Colonic mucosa (tissue), 4 donors: ENCODE measurements around the gene TDRD12. TPM values are rescaled to one million over a fixed set of nuclear protein-coding genes. Genes with fewer than 3 reads are reported as not detected.

ENCODE experiments used
- DNase-seq: peaks from one replicate; pipeline ENCODE4 v3.0.0-alpha.2; 2020
- H3K27ac ChIP-seq: fragments of 200-600 bp; one replicate; pipeline ENCODE4 v1.8.0; 2021
- H3K27me3 ChIP-seq: fragments of 200-600 bp; one replicate; pipeline ENCODE4 v1.8.0; 2021
- H3K36me3 ChIP-seq: fragments of 200-600 bp; one replicate; pipeline ENCODE4 v1.8.0; 2021
- H3K4me1 ChIP-seq: fragments of 200-600 bp; one replicate; pipeline ENCODE4 v1.8.0; 2021; ENCODE audit warnings: mild to moderate bottlenecking
- H3K4me3 ChIP-seq: fragments of 200-600 bp; one replicate; pipeline ENCODE4 v1.8.0; 2021
- H3K9ac ChIP-seq, 2 donors: one replicate each; pipeline ENCODE4 v1.7.0; 2013; ENCODE audit warnings: control low read depth in 2 of 2, low read depth in 2 of 2, low read length in 2 of 2
- H3K9me3 ChIP-seq: fragments of 200-600 bp; one replicate; pipeline ENCODE4 v1.8.0; 2021
- intact Hi-C: fragments of 100-400 bp; cut with DNase I; formaldehyde crosslinking; loops from one replicate; pipeline ENCODE4 v1.14.1; 2022
- total RNA-seq, 2 donors: library from RNA; stranded (reverse); fragmentation: NEBNext Ultra II Directional in 1 of 2; extraction: Animal tissue kit (Norgen Biotek cat#: 25700) in 1 of 2; gene quantifications; one replicate each; pipeline ENCODE4 v1.2.1, GENCODE V29; 2021
- TF ChIP-seq, protein P1 (sequence below): fragments of 200-600 bp; IDR thresholded peaks from one replicate; pipeline ENCODE4 v1.8.0; 2022; ENCODE audit warnings: antibody characterized with exemption, mild to moderate bottlenecking
- donor health status: healthy.
- donor health status: DM: no; HTN: no; CAD: no.
- donor health status: DM: no; HTN: no; CAD: no.

The TDRD12 gene
- total RNA-seq, 2 donors from 2014 or later = 0.37 TPM; not detected in 1

DNA sequence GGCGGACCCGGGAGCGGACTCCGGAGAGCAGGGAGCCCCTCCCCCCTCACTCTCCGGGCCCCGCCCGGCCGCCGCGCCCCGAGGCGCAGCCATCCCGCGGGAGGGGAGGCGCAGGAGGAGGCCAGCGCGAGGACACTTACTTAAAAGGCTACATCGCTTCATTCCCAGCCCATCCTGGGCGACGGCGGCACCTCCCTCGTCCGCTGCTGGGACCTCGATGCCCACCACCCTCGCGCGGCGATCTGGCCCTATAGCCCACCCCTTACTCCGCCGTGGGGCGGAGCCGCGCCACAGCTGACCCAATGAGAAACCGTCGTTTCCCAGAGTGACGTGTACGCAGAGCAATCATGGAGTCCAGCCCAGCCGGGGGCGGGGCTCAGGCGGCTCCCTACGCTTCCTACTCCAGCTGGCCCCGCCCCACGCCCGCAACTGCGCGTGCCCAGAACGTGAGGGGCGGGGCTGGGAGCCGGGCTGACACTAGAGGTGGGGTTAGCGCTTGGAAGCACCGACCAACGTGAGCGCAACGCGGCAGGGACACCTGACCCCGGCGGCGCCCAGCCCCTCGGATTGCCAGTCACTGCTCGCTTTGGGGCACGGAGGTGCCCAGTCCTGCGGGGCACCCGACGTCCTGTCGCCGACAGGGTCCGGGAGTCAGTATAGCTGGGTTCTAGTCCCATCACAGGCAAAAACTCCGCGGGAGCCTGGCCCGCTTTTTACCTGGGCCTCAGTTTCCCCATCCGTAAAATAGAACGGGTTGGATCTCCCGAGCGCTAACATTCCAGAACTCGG is 44.4 kb upstream of the TDRD12 start, which contains the start of gene ANKRD27:
ANKRD27 (minus strand) TSS at position 250 of the 789 bp plus-strand sequence. CDS start 16,165 bp downstream, outside the sequence.
- Histone ChIP-seq H3K27ac (peak within 1 kb of the TSS; percentile 72), H3K4me3 (peak within 1 kb of the TSS; percentile 84), H3K4me1 (peaks cover 16% of the 10 kb centered on the region), H3K9me3 (no peaks in the 10 kb centered on the region), H3K36me3 (no peaks in the 10 kb centered on the region), H3K27me3 (peaks cover 21% of the 10 kb centered on the region), H3K9ac (peak within 1 kb of the TSS; percentile 73 to 82)
- intact Hi-C loops = loop anchor here (10.0 kb wide), 2 partner anchors 90 to 290 kb away; partner anchors contain the start of gene PDCD5
- TF ChIP-seq, protein P1, sequence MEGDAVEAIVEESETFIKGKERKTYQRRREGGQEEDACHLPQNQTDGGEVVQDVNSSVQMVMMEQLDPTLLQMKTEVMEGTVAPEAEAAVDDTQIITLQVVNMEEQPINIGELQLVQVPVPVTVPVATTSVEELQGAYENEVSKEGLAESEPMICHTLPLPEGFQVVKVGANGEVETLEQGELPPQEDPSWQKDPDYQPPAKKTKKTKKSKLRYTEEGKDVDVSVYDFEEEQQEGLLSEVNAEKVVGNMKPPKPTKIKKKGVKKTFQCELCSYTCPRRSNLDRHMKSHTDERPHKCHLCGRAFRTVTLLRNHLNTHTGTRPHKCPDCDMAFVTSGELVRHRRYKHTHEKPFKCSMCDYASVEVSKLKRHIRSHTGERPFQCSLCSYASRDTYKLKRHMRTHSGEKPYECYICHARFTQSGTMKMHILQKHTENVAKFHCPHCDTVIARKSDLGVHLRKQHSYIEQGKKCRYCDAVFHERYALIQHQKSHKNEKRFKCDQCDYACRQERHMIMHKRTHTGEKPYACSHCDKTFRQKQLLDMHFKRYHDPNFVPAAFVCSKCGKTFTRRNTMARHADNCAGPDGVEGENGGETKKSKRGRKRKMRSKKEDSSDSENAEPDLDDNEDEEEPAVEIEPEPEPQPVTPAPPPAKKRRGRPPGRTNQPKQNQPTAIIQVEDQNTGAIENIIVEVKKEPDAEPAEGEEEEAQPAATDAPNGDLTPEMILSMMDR = no peak
- peak; percentile 99 for DNase-seq

DNA sequence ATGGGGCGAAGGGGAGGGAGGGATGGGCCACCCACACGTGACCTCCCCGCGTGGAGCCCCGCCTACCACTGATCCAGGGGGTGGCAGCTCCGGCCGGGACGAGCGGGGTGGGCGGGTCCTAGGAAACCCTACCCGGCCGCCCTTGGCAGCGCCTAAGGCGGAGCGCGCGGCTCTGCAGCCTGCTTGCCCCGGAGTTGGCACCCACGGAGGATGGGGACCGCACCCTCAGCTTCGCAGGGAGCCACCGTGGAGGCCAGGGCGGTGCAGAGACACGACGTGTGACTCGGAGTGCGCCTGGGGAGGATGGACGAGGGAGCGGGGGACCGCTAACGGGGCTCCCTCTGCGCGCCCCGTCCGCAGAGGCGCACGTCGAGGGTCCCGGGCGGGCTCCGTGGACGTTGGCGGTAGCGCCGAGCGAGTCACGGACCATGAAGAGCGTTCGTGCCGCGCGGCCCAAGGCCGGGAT is 43.8 kb upstream of the TDRD12 start, which contains the start of gene RGS9BP:
RGS9BP (plus strand) TSS at position 129 of the 466 bp plus-strand sequence. CDS start 416 bp downstream, outside the sequence.
- Histone ChIP-seq H3K36me3 (no peaks in the 10 kb centered on the region), H3K9ac (peak within 1 kb of the TSS; percentile 73 to 82), H3K27me3 (peaks cover 21% of the 10 kb centered on the region), H3K27ac (peak within 1 kb of the TSS; percentile 72), H3K4me3 (peak within 1 kb of the TSS; percentile 84), H3K9me3 (no peaks in the 10 kb centered on the region), H3K4me1 (peaks cover 12% of the 10 kb centered on the region)
- TF ChIP-seq, protein P1 = no peak
- peak; percentile 86 for DNase-seq
- intact Hi-C loops = loop anchor here (10.0 kb wide), 2 partner anchors 91 to 291 kb away; partner anchors contain the start of gene PDCD5

DNA sequence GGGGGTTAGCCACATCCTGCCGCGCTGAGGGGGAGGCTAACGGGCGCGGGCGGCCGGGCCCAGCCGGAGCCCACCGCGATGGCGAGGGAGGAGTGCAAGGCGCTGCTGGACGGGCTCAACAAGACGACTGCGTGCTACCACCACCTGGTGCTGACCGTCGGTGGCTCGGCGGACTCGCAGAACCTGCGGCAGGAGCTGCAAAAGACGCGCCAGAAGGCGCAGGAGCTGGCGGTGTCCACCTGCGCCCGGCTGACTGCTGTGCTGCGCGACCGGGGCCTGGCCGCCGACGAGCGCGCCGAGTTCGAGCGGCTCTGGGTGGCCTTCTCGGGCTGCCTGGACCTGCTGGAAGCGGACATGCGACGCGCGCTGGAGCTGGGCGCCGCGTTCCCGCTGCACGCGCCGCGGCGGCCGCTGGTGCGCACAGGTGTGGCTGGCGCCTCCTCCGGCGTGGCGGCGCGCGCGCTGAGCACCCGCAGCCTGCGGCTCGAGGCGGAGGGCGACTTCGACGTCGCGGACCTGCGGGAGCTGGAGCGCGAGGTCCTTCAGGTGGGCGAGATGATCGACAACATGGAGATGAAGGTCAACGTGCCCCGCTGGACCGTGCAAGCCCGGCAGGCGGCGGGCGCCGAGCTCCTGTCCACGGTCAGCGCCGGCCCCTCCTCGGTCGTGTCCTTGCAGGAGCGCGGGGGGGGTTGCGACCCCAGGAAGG is 43.2 kb upstream of the TDRD12 start:
- peaks cover 21% of the 10 kb centered on the region for H3K27me3 ChIP-seq
- no peaks in the 10 kb centered on the region for H3K9me3 ChIP-seq
- intact Hi-C loops = loop anchor here (10.0 kb wide), 2 partner anchors 92 to 292 kb away; partner anchors contain the start of gene PDCD5
- TF ChIP-seq, protein P1 = no peak
- H3K4me3 ChIP-seq = peak overlapping the region; percentile 84
- peak overlapping the region in 1 of 2 donors; percentile 14 for H3K9ac ChIP-seq
- peaks cover 12% of the 10 kb centered on the region for H3K4me1 ChIP-seq
- no peak for DNase-seq
- H3K36me3 ChIP-seq = no peaks in the 10 kb centered on the region
- no peak overlapping the region for H3K27ac ChIP-seq

DNA sequence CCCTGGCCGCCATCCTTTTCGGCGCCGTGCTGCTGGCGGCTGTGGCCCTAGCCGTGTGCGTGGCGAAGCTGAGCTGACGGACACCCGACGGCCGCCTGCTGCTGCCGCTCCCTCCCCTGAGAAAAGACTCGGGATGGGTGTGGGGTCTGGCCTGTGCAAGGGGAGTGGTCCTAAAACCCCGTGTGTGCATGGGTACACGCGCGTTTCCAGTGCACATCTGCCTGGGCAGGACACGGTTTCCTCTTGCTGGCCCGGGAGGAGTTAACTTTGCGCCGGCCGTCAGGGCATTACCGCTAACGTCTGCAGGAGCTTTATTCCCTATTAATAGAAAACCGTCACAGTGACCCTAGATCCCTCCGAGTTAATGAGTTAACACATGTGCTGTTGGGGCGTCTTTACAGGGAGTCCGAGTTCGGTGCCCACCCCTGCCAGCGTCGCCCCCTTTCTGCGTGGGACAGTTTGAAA is 42.6 kb upstream of the TDRD12 start:
- no peak overlapping the region for H3K4me3 ChIP-seq
- H3K9me3 ChIP-seq = no peaks in the 10 kb centered on the region
- no peak for DNase-seq
- intact Hi-C loops = loop anchor here (10.0 kb wide), 2 partner anchors 92 to 292 kb away; partner anchors contain the start of gene PDCD5
- H3K27me3 ChIP-seq = peaks cover 21% of the 10 kb centered on the region
- H3K4me1 ChIP-seq = peaks cover 12% of the 10 kb centered on the region
- no peak overlapping the region for H3K27ac ChIP-seq
- TF ChIP-seq, protein P1 = no peak
- no peak overlapping the region for H3K9ac ChIP-seq
- H3K36me3 ChIP-seq = no peaks in the 10 kb centered on the region

DNA sequence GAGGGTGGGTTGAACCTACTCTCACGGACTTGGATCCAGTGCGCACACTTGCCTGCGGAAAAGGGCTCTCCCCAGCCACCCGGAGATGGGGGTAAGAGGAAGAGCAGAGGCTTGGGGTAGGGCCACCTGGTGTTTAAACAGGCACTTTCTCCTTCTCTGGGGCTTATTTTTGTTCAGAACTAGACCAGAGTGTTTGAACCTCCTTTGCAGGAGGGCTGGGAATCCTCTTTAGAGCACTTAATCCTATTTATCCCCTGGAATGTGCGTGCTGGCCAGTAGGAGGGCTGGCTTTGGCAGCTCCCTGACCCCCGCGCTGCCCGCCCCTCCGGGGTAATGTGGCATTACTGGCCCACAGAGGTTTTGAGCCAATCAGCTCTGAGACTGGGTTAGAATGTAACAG is 41.9 kb upstream of the TDRD12 start:
- H3K36me3 ChIP-seq = no peaks in the 10 kb centered on the region
- TF ChIP-seq, protein P1 = no peak
- intact Hi-C loops = loop anchor here (10.0 kb wide), 2 partner anchors 93 to 293 kb away; partner anchors contain the start of gene PDCD5
- peaks cover 12% of the 10 kb centered on the region for H3K4me1 ChIP-seq
- no peak overlapping the region for H3K4me3 ChIP-seq
- no peak for DNase-seq
- H3K27ac ChIP-seq = no peak overlapping the region
- no peaks in the 10 kb centered on the region for H3K9me3 ChIP-seq
- peaks cover 21% of the 10 kb centered on the region for H3K27me3 ChIP-seq
- H3K9ac ChIP-seq = no peak overlapping the region
